Ishikawa (cell line): ENCODE measurements around the gene ANKRD11.

Source experiments
- CEBPB ChIP-seq: IDR thresholded peaks from 2 replicates; pipeline ENCODE4 v1.6.1; 2012
- CREB1 ChIP-seq: IDR thresholded peaks from 2 replicates; pipeline ENCODE4 v1.6.1; 2012; ENCODE audit warnings: low read depth
- EGR1 ChIP-seq: IDR thresholded peaks from 2 replicates; pipeline ENCODE4 v1.6.1; 2012
- EP300 ChIP-seq: IDR thresholded peaks from 2 replicates; pipeline ENCODE4 v1.6.1; 2012; ENCODE audit warnings: borderline replicate concordance
- FOXM1 ChIP-seq: IDR thresholded peaks from 2 replicates; pipeline ENCODE4 v1.6.1; 2012; ENCODE audit warnings: low read depth, borderline replicate concordance
- NFIC ChIP-seq: IDR thresholded peaks from 2 replicates; pipeline ENCODE4 v1.6.1; 2012
- RAD21 ChIP-seq: IDR thresholded peaks from 2 replicates; pipeline ENCODE4 v1.6.1; 2012; ENCODE audit warnings: low read depth
- TAF1 ChIP-seq: IDR thresholded peaks from 2 replicates; pipeline ENCODE4 v1.6.1; 2012; ENCODE audit warnings: low read depth, mild to moderate bottlenecking
- TCF12 ChIP-seq: IDR thresholded peaks from 2 replicates; pipeline ENCODE4 v1.6.1; 2012; ENCODE audit warnings: low read depth
- TEAD4 ChIP-seq: IDR thresholded peaks from 2 replicates; pipeline ENCODE4 v1.6.1; 2012
- YY1 ChIP-seq: IDR thresholded peaks from 2 replicates; pipeline ENCODE4 v1.6.1; 2012; ENCODE audit warnings: low read depth
- ZBTB7A ChIP-seq: IDR thresholded peaks from 2 replicates; pipeline ENCODE4 v1.6.1; 2012; ENCODE audit warnings: low read depth
- TF ChIP-seq, protein P1 (sequence below): IDR thresholded peaks from 2 replicates; pipeline ENCODE4 v1.6.1; 2012; ENCODE audit warnings: low read depth, mild to moderate bottlenecking
- TF ChIP-seq, protein P2 (sequence below): IDR thresholded peaks from 2 replicates; pipeline ENCODE4 v1.6.1; 2012
- TF ChIP-seq, protein P3 (sequence below): IDR thresholded peaks from 2 replicates; pipeline ENCODE4 v1.6.1; 2012

ANKRD11 gene

DNA sequence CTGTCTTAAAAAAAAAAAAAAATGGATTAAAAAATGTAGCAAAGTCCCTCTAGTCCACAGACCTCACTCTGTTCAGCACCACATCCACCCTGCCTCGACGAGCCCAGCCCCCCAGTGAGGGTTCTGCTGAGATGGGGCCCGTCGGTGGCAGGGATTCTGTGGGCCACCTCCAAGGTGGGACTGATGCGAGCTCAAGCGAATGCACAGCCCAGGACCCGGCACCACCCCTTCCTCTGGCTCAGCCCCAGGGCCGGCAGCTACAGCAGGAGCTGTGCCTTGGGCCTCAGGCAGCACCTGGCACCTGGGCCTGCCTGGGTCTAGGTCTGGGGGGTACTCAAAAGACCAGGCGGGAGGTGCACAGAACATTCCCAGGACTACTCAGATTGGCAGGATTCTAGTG lies 213.3 kb downstream of the ANKRD11 start:
- TF ChIP-seq TAF1, result no peak
- TF ChIP-seq FOXM1, result no peak
- TF ChIP-seq, protein P1, sequence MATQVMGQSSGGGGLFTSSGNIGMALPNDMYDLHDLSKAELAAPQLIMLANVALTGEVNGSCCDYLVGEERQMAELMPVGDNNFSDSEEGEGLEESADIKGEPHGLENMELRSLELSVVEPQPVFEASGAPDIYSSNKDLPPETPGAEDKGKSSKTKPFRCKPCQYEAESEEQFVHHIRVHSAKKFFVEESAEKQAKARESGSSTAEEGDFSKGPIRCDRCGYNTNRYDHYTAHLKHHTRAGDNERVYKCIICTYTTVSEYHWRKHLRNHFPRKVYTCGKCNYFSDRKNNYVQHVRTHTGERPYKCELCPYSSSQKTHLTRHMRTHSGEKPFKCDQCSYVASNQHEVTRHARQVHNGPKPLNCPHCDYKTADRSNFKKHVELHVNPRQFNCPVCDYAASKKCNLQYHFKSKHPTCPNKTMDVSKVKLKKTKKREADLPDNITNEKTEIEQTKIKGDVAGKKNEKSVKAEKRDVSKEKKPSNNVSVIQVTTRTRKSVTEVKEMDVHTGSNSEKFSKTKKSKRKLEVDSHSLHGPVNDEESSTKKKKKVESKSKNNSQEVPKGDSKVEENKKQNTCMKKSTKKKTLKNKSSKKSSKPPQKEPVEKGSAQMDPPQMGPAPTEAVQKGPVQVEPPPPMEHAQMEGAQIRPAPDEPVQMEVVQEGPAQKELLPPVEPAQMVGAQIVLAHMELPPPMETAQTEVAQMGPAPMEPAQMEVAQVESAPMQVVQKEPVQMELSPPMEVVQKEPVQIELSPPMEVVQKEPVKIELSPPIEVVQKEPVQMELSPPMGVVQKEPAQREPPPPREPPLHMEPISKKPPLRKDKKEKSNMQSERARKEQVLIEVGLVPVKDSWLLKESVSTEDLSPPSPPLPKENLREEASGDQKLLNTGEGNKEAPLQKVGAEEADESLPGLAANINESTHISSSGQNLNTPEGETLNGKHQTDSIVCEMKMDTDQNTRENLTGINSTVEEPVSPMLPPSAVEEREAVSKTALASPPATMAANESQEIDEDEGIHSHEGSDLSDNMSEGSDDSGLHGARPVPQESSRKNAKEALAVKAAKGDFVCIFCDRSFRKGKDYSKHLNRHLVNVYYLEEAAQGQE, result no peak
- TF ChIP-seq, protein P2, sequence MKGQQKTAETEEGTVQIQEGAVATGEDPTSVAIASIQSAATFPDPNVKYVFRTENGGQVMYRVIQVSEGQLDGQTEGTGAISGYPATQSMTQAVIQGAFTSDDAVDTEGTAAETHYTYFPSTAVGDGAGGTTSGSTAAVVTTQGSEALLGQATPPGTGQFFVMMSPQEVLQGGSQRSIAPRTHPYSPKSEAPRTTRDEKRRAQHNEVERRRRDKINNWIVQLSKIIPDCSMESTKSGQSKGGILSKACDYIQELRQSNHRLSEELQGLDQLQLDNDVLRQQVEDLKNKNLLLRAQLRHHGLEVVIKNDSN, result no peak
- TF ChIP-seq YY1, result no peak
- no peak for TF ChIP-seq ZBTB7A
- no peak for TF ChIP-seq NFIC
- TF ChIP-seq TCF12, result no peak
- TF ChIP-seq EP300, result no peak
- TF ChIP-seq CEBPB, result no peak
- no peak for TF ChIP-seq CREB1
- no peak for TF ChIP-seq RAD21
- TF ChIP-seq, protein P3, sequence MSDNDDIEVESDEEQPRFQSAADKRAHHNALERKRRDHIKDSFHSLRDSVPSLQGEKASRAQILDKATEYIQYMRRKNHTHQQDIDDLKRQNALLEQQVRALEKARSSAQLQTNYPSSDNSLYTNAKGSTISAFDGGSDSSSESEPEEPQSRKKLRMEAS, result no peak
- TF ChIP-seq TEAD4, result no peak
- no peak for TF ChIP-seq EGR1

GRCh38 chr16:89275837-89276720 lies 214.3 kb downstream of the ANKRD11 start:
- TF ChIP-seq FOXM1, result no peak
- no peak for TF ChIP-seq YY1
- TF ChIP-seq, protein P3, result no peak
- TF ChIP-seq EGR1, result no peak
- TF ChIP-seq, protein P2, result no peak
- no peak for TF ChIP-seq NFIC
- TF ChIP-seq TAF1, result no peak
- TF ChIP-seq EP300, result no peak
- TF ChIP-seq TCF12, result no peak
- TF ChIP-seq RAD21, result no peak
- TF ChIP-seq ZBTB7A, result no peak
- TF ChIP-seq CEBPB, result no peak
- TF ChIP-seq CREB1, result no peak
- TF ChIP-seq, protein P1, result no peak
- no peak for TF ChIP-seq TEAD4

GRCh38 chr16:89275284-89275584 lies 215.1 kb downstream of the ANKRD11 start:
- TF ChIP-seq RAD21, result no peak
- TF ChIP-seq TEAD4, result no peak
- TF ChIP-seq FOXM1, result no peak
- TF ChIP-seq, protein P3, result no peak
- TF ChIP-seq ZBTB7A, result no peak
- TF ChIP-seq YY1, result no peak
- TF ChIP-seq NFIC, result no peak
- no peak for TF ChIP-seq TAF1
- TF ChIP-seq, protein P2, result no peak

DNA sequence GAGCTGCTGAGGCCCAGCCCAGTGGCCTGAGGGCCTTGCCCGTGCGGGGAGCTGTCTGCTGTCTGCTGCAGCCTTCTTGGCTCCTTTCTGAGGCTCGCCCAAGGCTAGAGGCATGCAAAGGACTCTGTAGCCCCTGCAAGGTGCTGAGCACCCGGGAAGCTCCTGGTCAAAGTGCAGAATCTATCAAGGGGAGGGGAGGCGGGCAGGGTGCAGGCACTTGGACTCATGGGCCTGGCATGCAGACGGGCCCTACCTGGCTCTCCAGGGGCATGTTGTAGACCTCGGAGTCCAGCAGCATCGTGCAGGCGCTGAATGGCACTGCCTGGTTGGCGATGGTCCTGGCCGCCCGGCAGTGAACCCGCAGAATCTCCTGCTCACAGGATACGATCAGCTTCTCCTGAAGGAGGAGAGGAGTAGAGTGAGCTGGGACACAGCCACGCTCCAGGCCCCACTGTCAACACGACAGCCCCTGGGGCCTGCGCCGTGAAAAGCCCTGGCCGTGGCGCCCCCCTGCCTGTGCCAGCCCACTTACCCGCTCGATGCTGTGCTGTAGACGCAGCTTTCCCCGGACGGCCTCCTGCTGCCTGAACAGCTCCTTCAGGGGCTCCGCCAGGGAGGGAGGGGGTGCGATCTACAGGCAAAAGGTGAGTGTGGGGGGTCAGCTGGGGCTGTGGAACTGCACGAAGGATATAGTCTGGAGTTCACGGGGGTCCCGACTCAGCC lies 215.6 kb downstream of the ANKRD11 start:
- no peak for TF ChIP-seq YY1
- TF ChIP-seq, protein P3, result no peak
- TF ChIP-seq NFIC, result no peak
- no peak for TF ChIP-seq FOXM1
